ENCODE measurements around the gene PJA2. TPM values are rescaled to one million over a fixed set of nuclear protein-coding genes. Genes with fewer than 3 reads are reported as not detected.
A peak's percentile ranks its signal among the peaks of the same experiment; 100 is the strongest.
"Not testable (repeated sequence)": the region's sequence is repeated elsewhere in the genome, so short reads cannot be mapped to it uniquely, and the experiment has no call there.

PJA2 gene
- 79.0 and 95.2 TPM in 2 replicates for total RNA-seq

GRCh38 chr5:109409844-109410388 lies at the start of gene PJA2:
Gene PJA2 (minus strand): TSS chr5:109409974. CDS start chr5:109383433, 26,541 bp downstream.
- DNase-seq: peak; percentile 100

- DNase-seq: peak; percentile 97
Measured at GRCh38 chr5:109455598-109456096, 45.9 kb upstream of the PJA2 start.

- peak; percentile 57 for DNase-seq
Measured at GRCh38 chr5:109454731-109455505, 45.1 kb upstream of the PJA2 start.

GRCh38 chr5:109453251-109453650 lies 43.5 kb upstream of the PJA2 start:
- no peak for DNase-seq

- DNase-seq: no peak
Measured at GRCh38 chr5:109452661-109453060, 42.9 kb upstream of the PJA2 start.

- DNase-seq: no peak
Measured at GRCh38 chr5:109451146-109451545, 41.4 kb upstream of the PJA2 start.

- no peak for DNase-seq
Measured at GRCh38 chr5:109450129-109450877, 40.5 kb upstream of the PJA2 start.

- no peak for DNase-seq
Measured at GRCh38 chr5:109448838-109449237, 39.1 kb upstream of the PJA2 start.

GRCh38 chr5:109439590-109439989 lies 29.8 kb upstream of the PJA2 start:
- DNase-seq: no peak

- DNase-seq: no peak
Measured at GRCh38 chr5:109426075-109426474, 16.3 kb upstream of the PJA2 start.

- not testable (repeated sequence) for DNase-seq
Measured at GRCh38 chr5:109425521-109425920, 15.7 kb upstream of the PJA2 start.

GRCh38 chr5:109421956-109422355 lies 12.2 kb upstream of the PJA2 start:
- no peak for DNase-seq

GRCh38 chr5:109418712-109419352 lies 9.1 kb upstream of the PJA2 start:
- DNase-seq: no peak

GRCh38 chr5:109416882-109417281 lies 7.1 kb upstream of the PJA2 start:
- peak; percentile 37 for DNase-seq

- DNase-seq: not testable (repeated sequence)
Measured at GRCh38 chr5:109413921-109414461, 4.2 kb upstream of the PJA2 start.

- peak; percentile 17 for DNase-seq
Measured at GRCh38 chr5:109413458-109413857, 3.7 kb upstream of the PJA2 start.

GRCh38 chr5:109412981-109413402 lies 3.2 kb upstream of the PJA2 start:
- no peak for DNase-seq

GRCh38 chr5:109411627-109412026 lies 1.9 kb upstream of the PJA2 start:
- peak; percentile 90 for DNase-seq

GRCh38 chr5:109411149-109411514 lies 1.4 kb upstream of the PJA2 start:
- DNase-seq: no peak

- DNase-seq: peak; percentile 84
Measured at GRCh38 chr5:109410389-109411148, 795 bp upstream of the PJA2 start.

GRCh38 chr5:109408991-109409843 lies 557 bp downstream of the PJA2 start:
- DNase-seq: peak; percentile 76
